Erythroblast (primary cell): ENCODE results near the gene CHST3.

Experiments
- GATA1 ChIP-seq: IDR thresholded peaks from 2 replicates; pipeline ENCODE4 v1.6.1; 2011; ENCODE audit warnings: low read depth, mild to moderate bottlenecking, control low read depth, low read length, moderate library complexity
- POLR2A ChIP-seq: IDR thresholded peaks from 2 replicates; pipeline ENCODE4 v1.6.1; 2011; ENCODE audit warnings: mild to moderate bottlenecking, low read length

GRCh38 chr10:72026278-72027111 lies 62.3 kb downstream of the CHST3 start:
- no peak for TF ChIP-seq POLR2A
- TF ChIP-seq GATA1: no peak
